Activated CD8-positive, alpha-beta memory T cell treated with anti-CD3 and anti-CD28 coated beads, Interleukin-2, amount 50 U/mL, for 24 hours (primary cell): ENCODE data around the gene SURF4.

Experiments
- DNase-seq: peaks from one replicate; pipeline ENCODE4 v3.0.0-alpha.2; 2020; ENCODE audit errors: extremely low read depth

The SURF4 gene

GRCh38 chr9:133374612-133375115 is 1.2 kb downstream of the SURF4 start:
- DNase-seq = no peak

- no peak for DNase-seq
Observed at GRCh38 chr9:133372144-133372543, 3.7 kb downstream of the SURF4 start.

- DNase-seq = peak; percentile 68
Observed at GRCh38 chr9:133371261-133371711, 4.6 kb downstream of the SURF4 start.

- DNase-seq = no peak
Observed at GRCh38 chr9:133370685-133371084, 5.2 kb downstream of the SURF4 start.

GRCh38 chr9:133369933-133370332 is 5.9 kb downstream of the SURF4 start:
- no peak for DNase-seq

GRCh38 chr9:133369422-133369821 is 6.4 kb downstream of the SURF4 start:
- no peak for DNase-seq

- no peak for DNase-seq
Observed at GRCh38 chr9:133368249-133368881, 7.5 kb downstream of the SURF4 start.

- no peak for DNase-seq
Observed at GRCh38 chr9:133367778-133368177, 8.1 kb downstream of the SURF4 start.

GRCh38 chr9:133367221-133367620 is 8.6 kb downstream of the SURF4 start:
- no peak for DNase-seq

- no peak for DNase-seq
Observed at GRCh38 chr9:133366435-133366834, 9.4 kb downstream of the SURF4 start.

- no peak for DNase-seq
Observed at GRCh38 chr9:133362359-133363044, 13.4 kb downstream of the SURF4 start.

- DNase-seq = no peak
Observed at GRCh38 chr9:133361507-133362092, 14.3 kb downstream of the SURF4 start.

GRCh38 chr9:133360400-133361393 is 15.2 kb downstream of the SURF4 start:
- no peak for DNase-seq

GRCh38 chr9:133359399-133360175 is 16.3 kb downstream of the SURF4 start:
- no peak for DNase-seq

- no peak for DNase-seq
Observed at GRCh38 chr9:133357656-133358055, 18.2 kb downstream of the SURF4 start.

- DNase-seq = peak; percentile 77
Observed at GRCh38 chr9:133356391-133357091, 19.3 kb downstream of the SURF4 start, which contains the start of the genes SURF1 and SURF2. Gene SURF1 (minus strand): TSS chr9:133356487. CDS start chr9:133356453, 34 bp downstream. Gene SURF2 (plus strand): TSS chr9:133356550. CDS start chr9:133356593, 43 bp downstream.

GRCh38 chr9:133355881-133356357 is 19.9 kb downstream of the SURF4 start:
- DNase-seq = no peak

GRCh38 chr9:133354766-133355165 is 21.1 kb downstream of the SURF4 start:
- DNase-seq = no peak

- DNase-seq = no peak
Observed at GRCh38 chr9:133353548-133353947, 22.3 kb downstream of the SURF4 start.
